DMS53 treated with DMSO at 0.1 percent for 48 hours (cell line): ENCODE measurements around the gene CHRM4.

Experiments used
- DNase-seq: peaks from one replicate; lab custom pipeline; 2025; ENCODE audit not compliant: unreplicated experiment; lab: John Stamatoyannopoulos, UW

CHRM4 gene

GRCh38 chr11:46404476-46405017 is 13.0 kb upstream of the CHRM4 start:
- no peak for DNase-seq

- DNase-seq = no peak
Observed at GRCh38 chr11:46402957-46403902, 11.7 kb upstream of the CHRM4 start.

DNA sequence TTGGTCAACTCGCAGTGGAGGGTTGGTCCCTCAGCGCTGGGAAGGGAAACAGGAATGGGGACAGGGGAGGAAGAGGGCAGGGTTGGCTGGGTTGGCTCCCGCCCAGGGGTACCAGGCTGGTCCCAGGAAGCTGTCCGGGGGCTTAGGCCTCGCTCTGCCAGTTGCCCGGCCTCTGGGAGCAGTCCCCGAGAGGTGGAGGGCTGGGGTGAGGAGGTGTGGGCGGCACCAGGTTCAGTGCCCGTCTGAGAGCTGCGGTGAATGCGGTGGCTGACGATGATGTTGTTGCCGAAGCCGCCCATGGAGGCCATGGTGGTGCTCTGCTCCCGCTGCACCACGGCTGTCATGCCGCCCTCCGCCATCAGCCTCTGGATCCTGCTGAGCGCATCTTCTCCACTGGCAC is 6.0 kb upstream of the CHRM4 start:
- no peak for DNase-seq

DNA sequence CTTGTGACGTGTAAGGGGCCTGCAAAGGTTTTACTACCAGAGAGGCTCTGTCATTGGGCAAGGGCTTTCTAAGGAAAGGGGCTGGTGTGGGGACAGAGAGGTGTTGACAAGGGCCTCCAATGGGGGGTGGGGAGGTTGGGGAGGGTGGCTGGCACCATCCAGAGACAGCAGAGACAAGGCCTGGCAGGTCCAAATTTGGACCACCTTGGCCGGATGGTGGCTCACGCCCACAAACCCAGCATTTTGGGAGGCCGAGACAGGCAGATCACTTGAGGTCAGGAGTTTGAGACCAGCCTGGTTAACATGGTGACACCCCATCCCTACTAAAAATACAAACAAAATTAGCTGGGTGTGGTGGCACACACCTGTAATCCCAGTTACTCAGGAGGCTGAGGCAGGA is 2.2 kb upstream of the CHRM4 start:
- no peak for DNase-seq

DNA sequence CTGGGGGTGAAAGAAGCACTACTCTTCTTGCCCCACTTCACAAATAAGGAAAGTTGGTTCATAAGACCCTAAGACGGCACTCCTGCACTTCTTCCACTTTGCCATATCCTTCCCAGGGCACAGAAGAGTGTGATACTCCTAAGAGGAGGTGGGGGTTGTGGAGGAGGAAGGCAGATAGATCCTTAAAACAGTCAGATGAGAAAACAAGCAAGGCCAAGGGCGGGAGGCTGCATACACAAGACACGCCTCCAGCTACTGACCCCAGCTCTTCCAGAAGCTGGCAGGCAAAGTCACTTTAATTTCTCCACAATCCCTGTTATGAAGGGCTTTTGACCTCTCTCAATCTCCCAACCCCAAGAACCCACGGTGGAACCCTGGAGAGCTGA is 1.6 kb upstream of the CHRM4 start:
- DNase-seq = no peak

GRCh38 chr11:46392421-46393230 is 1.1 kb upstream of the CHRM4 start:
- peak; percentile 23 for DNase-seq

GRCh38 chr11:46391186-46391577 is 394 bp downstream of the CHRM4 start:
- no peak for DNase-seq

GRCh38 chr11:46390331-46391171 is 1.0 kb downstream of the CHRM4 start:
- DNase-seq = no peak

DNA sequence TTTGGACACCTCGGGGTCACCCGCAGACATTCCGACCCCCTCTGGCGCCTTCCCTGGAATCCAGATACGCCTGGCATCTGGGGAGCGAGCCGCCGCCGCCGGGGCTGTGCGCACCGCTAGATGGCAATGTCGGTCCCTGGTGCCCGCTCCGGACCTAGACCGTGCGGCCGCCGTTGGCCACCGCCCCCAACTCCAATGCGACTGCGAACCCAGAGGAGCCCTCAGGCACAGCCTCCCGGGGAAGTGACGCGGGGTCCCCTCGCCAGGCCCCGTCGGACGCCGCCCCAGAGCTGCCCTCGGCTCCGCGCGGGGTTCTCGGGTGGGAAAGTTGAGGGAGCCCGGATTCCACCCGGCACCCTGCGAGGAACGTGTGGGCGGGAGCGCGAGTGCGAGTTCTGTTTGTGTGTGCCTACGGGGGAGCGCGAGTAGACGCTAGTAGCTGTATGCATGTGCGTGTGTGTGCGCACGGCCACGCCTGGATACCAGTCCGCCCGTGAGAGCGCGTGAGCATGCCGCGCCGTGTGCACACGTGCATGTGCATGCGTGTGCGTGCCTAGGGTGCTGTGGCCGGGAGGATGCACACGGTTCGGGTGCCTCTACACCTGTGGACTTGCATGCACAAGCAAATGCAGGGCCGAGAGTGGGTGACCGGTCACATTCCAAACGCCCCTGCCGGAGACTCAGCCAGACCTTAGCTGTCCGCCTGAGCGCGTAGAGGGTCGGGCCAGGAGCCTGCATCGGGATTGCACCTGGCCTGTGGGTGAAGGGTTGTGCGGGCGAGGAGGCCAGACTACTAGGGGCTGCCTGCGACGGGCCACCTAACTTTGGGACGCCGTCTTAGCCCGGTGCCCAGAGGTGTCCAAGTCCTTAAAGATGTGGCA is 1.9 kb downstream of the CHRM4 start:
- DNase-seq = peak; percentile 41

GRCh38 chr11:46388619-46389449 is 2.7 kb downstream of the CHRM4 start:
- DNase-seq = no peak

- DNase-seq = no peak
Observed at GRCh38 chr11:46387919-46388618, 3.5 kb downstream of the CHRM4 start.

DNA sequence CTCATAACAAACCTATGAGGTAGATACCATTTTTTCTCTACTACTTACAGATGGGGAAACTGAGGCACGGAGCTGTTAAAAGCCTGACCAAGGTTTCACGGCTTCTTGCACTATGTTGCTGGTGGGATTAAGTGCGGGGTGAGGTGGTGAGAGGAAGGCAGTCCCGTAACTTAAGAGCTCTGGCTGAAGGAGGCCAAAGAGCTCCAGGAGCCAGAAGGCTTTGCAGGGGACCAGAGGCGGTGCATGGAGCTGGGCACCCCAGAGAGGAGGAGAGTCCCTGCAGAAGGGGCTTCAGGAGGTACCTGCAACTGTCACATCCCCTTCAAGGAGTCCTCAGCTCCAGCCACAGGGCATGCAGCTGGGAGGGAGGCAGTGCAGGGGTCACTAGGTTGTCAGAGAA is 4.1 kb downstream of the CHRM4 start:
- no peak for DNase-seq

DNA sequence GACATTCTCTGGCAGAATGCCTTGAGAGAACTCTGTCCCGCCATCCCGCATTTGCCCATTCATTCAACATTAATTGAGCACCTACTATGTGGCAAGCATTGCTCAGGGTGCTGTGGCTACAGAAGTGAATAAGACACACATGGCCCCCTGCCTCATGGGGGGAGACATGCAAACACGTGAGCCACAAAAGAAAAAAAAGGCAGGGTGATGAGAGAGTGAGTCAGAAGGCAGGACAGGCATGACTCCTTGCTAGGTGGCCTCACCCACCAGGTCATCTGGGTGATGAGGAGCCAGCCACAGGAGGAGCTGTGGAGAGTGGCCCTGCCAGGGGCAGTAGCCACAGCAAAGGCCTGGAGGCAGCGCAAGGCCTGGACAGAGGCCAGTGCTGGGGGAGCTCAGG is 4.9 kb downstream of the CHRM4 start:
- DNase-seq = no peak

GRCh38 chr11:46386005-46386578 is 5.5 kb downstream of the CHRM4 start:
- no peak for DNase-seq

DNA sequence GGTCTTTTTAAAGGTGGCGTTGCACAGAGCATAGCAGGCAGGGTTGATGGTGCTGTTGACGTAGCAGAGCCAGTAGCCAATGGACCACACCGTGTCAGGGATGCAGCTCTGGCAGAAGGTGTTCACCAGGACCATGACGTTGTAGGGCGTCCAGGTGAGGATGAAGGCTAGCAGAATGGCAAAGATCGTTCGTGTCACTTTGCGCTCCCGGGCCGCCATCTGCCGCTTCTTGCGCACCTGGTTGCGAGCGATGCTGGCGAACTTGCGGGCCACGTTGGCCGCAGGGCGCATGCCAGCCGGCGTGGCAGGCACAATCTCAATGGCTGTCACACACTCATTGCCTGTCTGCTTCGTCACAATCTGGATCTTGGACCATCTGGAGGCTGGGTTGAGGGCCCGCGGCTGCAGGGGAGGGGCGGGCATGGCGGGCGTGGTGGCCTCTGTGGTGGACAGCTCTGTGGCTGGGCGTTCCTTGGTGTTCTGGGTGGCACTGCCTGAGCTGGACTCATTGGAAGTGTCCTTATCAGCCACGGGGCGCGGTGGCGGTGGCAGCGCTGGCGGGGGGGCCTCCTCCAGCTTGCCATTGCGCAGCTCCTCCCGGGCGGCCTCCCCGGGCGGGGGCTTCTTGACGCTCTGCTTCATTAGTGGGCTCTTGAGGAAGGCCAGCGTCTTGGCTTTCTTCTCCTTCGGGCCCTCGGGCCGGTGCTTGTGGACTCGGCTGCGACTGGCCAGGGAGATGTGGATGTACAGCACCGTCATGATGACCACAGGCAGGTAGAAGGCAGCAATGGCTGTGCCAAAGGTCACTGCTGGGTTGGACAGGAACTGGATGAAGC is 6.2 kb downstream of the CHRM4 start:
- DNase-seq = no peak

DNA sequence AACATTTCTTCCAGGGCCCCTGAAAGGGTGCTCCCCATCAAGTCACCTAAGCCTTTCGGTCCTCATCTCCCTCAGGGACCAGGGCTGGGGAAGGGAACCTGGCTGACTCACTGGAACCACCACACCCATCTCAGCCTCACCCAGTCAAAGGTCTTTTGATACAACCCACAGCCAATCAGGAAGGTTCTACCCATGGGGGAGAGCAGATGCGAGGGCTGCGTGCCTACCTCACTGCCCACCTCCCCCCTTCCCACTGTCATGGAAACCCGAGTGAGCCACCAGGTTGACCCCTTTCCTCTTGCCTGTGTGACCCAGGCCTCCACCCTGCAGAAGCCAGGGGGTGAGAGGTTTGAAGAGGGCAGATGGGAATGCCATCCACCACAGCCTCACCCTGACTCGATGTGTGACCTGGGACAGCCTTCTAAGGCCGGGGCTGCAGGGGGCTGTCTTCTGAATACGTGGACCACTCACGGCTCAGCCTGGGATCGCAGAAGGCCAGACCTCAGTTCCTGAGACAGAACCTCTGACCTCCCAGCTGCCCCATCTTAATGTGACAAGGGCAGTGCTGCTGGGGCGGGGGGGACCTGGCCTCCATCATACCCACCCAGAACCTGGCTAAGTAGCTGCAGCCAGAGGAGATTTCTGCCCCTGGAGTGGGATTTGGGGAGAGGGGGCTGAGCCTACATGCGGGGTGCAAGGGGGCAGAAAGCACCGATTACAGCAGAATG is 7.4 kb downstream of the CHRM4 start:
- DNase-seq = no peak

DNA sequence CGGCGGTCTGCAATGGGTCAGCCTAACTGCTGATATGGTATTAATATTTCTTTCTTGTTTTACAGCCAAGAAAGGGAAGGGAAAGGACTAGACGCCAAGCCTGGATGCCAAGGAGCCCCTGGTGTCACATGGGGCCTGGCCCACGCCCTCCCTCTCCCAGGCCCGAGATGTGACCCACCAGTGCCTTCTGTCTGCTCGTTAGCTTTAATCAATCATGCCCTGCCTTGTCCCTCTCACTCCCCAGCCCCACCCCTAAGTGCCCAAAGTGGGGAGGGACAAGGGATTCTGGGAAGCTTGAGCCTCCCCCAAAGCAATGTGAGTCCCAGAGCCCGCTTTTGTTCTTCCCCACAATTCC is 8.2 kb downstream of the CHRM4 start:
- no peak for DNase-seq
